H1 (cell line): Measurements from ENCODE around the gene SLC12A5. TPM values are rescaled to one million over a fixed set of nuclear protein-coding genes. Genes with fewer than 3 reads are reported as not detected.
A peak's percentile ranks its signal among the peaks of the same experiment; 100 is the strongest.

Experiments
- CTCF ChIA-PET: fragments of 300-600 bp; sonication (Branson Sonifier 250); formaldehyde crosslinking; loops from one replicate; lab custom pipeline; 2021; ENCODE audit not compliant: partially characterized antibody; lab: Charles Lee
- POLR2A ChIA-PET: fragments of 300-600 bp; sonication (Branson Sonifier 250); formaldehyde crosslinking; loops from one replicate; lab custom pipeline; 2021; ENCODE audit warnings: inconsistent platforms; ENCODE audit not compliant: partially characterized antibody; lab: Charles Lee
- DNase-seq, 2 experiments: peaks; one replicate each; pipeline versions ENCODE4 v3.0.0 to v3.0.0-alpha.2; 2010 to 2022; ENCODE audit warnings: low spot score in 2 of 2, low read depth in 1 of 2, mixed read lengths in 1 of 2
- FAIRE-seq: peaks from 2 replicates; lab custom pipeline; 2011; peaks lifted over from hg19 to GRCh38; lab: Jason Lieb, UNC
- H2AFZ ChIP-seq: 2 replicates; pipeline ENCODE4 v1.8.1; 2012; ENCODE audit warnings: low read length, inconsistent platforms
- H2AK5ac ChIP-seq: 2 replicates; pipeline ENCODE4 v1.6.1; 2013; ENCODE audit warnings: low read depth, low read length
- H2BK120ac ChIP-seq: replicated peaks from 2 replicates; pipeline ENCODE3; 2013; ENCODE audit warnings: low read depth, low read length, inconsistent platforms
- H2BK12ac ChIP-seq: 2 replicates; pipeline ENCODE4 v1.6.1; 2013; ENCODE audit warnings: low read depth, low read length
- H2BK15ac ChIP-seq: 2 replicates; pipeline ENCODE4 v1.6.1; 2013; ENCODE audit warnings: low read length
- H2BK20ac ChIP-seq: 2 replicates; pipeline ENCODE4 v1.6.1; 2013; ENCODE audit warnings: low read length
- H2BK5ac ChIP-seq: 2 replicates; pipeline ENCODE4 v1.6.1; 2013; ENCODE audit warnings: low read depth, low read length
- H3K14ac ChIP-seq: 2 replicates; pipeline ENCODE4 v1.6.1; 2013; ENCODE audit warnings: inconsistent platforms; ENCODE audit not compliant: insufficient read length
- H3K18ac ChIP-seq: 2 replicates; pipeline ENCODE4 v1.6.1; 2013; ENCODE audit warnings: low read length; ENCODE audit errors: extremely low read depth
- H3K23ac ChIP-seq: 2 replicates; pipeline ENCODE4 v1.6.1; 2013; ENCODE audit warnings: inconsistent platforms; ENCODE audit not compliant: insufficient read length
- H3K23me2 ChIP-seq: 2 replicates; pipeline ENCODE4 v1.6.1; 2013; ENCODE audit warnings: low read depth, low read length
- H3K27ac ChIP-seq: 2 replicates; pipeline ENCODE4 v1.6.1; 2011; ENCODE audit warnings: low read depth, low read length, inconsistent platforms
- H3K27me3 ChIP-seq, 4 experiments: replicated peaks in 1 of 4; 1 replicate in 1 of 4; 2 replicates in 3 of 4; pipeline versions ENCODE4 v1.6.1 to v1.8.1; 2011 to 2013; ENCODE audit warnings: low read length in 3 of 4, mild to moderate bottlenecking in 3 of 4, inconsistent platforms in 2 of 4, mixed read lengths in 2 of 4, moderate library complexity in 1 of 4; ENCODE audit not compliant: control insufficient read depth in 3 of 4, insufficient read depth in 3 of 4; ENCODE audit errors: extremely low read depth in 1 of 4
- H3K36me3 ChIP-seq, 4 experiments: 2 replicates each; pipeline versions ENCODE4 v1.6.1 to v1.8.1; 2011 to 2013; ENCODE audit warnings: mild to moderate bottlenecking in 4 of 4, low read length in 3 of 4, moderate library complexity in 2 of 4, control low read depth in 1 of 4, inconsistent platforms in 1 of 4; ENCODE audit not compliant: insufficient read depth in 4 of 4, control insufficient read depth in 2 of 4
- H3K4ac ChIP-seq: replicated peaks from 2 replicates; pipeline ENCODE3; 2013; ENCODE audit warnings: low read length, low read depth, mixed read lengths, inconsistent platforms; ENCODE audit not compliant: insufficient read length
- H3K4me1 ChIP-seq, 4 experiments: replicated peaks in 1 of 4; 1 replicate in 1 of 4; 2 replicates in 3 of 4; pipeline versions ENCODE4 v1.6.1 to v1.8.1; 2011 to 2013; ENCODE audit warnings: low read length in 3 of 4, inconsistent platforms in 2 of 4, mixed read lengths in 1 of 4; ENCODE audit not compliant: insufficient read depth in 4 of 4, control insufficient read depth in 3 of 4
- H3K4me2 ChIP-seq, 2 experiments: 2 replicates each; pipeline versions ENCODE4 v1.6.1 to v1.8.1; 2011 to 2013; ENCODE audit warnings: low read depth in 2 of 2, low read length in 2 of 2, control low read depth in 1 of 2, inconsistent platforms in 1 of 2, mild to moderate bottlenecking in 1 of 2; ENCODE audit not compliant: insufficient read depth in 1 of 2
- H3K4me3 ChIP-seq, 4 experiments: fragments of 200-600, 300-600 bp in 1 of 4; sonication (generic), shearing (Covaris generic), sonication (Bioruptor Twin) in 1 of 4; 2 replicates each; pipeline versions ENCODE4 v1.5.1 to v1.8.1; 2011 to 2016; ENCODE audit warnings: low read length in 4 of 4, low read depth in 3 of 4, control low read depth in 2 of 4, inconsistent platforms in 2 of 4, mild to moderate bottlenecking in 2 of 4, mixed read lengths in 1 of 4, moderate library complexity in 1 of 4; ENCODE audit not compliant: insufficient read depth in 2 of 4; ENCODE audit errors: extremely low read depth in 1 of 4
- H3K56ac ChIP-seq: replicated peaks from 2 replicates; pipeline ENCODE3; 2013; ENCODE audit warnings: low read depth, mild to moderate bottlenecking, mixed read lengths, low read length, inconsistent platforms; ENCODE audit not compliant: insufficient read length
- H3K79me1 ChIP-seq: 2 replicates; pipeline ENCODE4 v1.6.1; 2013; ENCODE audit warnings: low read depth, low read length, control low read depth
- H3K79me2 ChIP-seq, 2 experiments: 2 replicates each; pipeline versions ENCODE4 v1.6.1 to v1.8.1; 2012 to 2013; ENCODE audit warnings: low read length in 2 of 2, mild to moderate bottlenecking in 2 of 2, inconsistent platforms in 1 of 2; ENCODE audit not compliant: insufficient read depth in 2 of 2, control insufficient read depth in 1 of 2
- H3K9ac ChIP-seq, 4 experiments: replicated peaks in 1 of 4; 1 replicate in 1 of 4; 2 replicates in 3 of 4; pipeline versions ENCODE4 v1.6.1 to v1.8.1; 2011 to 2013; ENCODE audit warnings: low read depth in 3 of 4, low read length in 3 of 4, control low read depth in 2 of 4, mild to moderate bottlenecking in 2 of 4, moderate library complexity in 2 of 4, inconsistent platforms in 1 of 4; ENCODE audit errors: extremely low read depth in 1 of 4
- H3K9me3 ChIP-seq, 2 experiments: 2 replicates each; pipeline versions ENCODE4 v1.6.1 to v1.8.1; 2012 to 2013; ENCODE audit warnings: mild to moderate bottlenecking in 2 of 2, moderate library complexity in 2 of 2, control low read depth in 1 of 2, inconsistent platforms in 1 of 2, low read depth in 1 of 2, low read length in 1 of 2, mixed read lengths in 1 of 2; ENCODE audit not compliant: insufficient read depth in 2 of 2
- H4K20me1 ChIP-seq, 2 experiments: replicated peaks in 1 of 2; 2 replicates each; pipeline versions ENCODE3 to v1.8.1; 2011 to 2013; ENCODE audit warnings: inconsistent platforms in 2 of 2, low read length in 2 of 2, mild to moderate bottlenecking in 1 of 2; ENCODE audit not compliant: insufficient read depth in 2 of 2, control insufficient read depth in 1 of 2
- H4K5ac ChIP-seq: 2 replicates; pipeline ENCODE4 v1.6.1; 2013; ENCODE audit warnings: low read length, low read depth, mixed read lengths, inconsistent platforms; ENCODE audit not compliant: insufficient read length
- H4K8ac ChIP-seq: 2 replicates; pipeline ENCODE4 v1.8.0; 2013; ENCODE audit warnings: mild to moderate bottlenecking, moderate library complexity, low read length, inconsistent platforms; ENCODE audit not compliant: insufficient read depth; ENCODE audit errors: extremely low read depth
- H4K91ac ChIP-seq: replicated peaks from 2 replicates; pipeline ENCODE3; 2013; ENCODE audit warnings: low read length, mixed read lengths, inconsistent platforms; ENCODE audit not compliant: insufficient read length
- GABPA ChIP-seq: IDR thresholded peaks from 2 replicates; pipeline ENCODE4 v1.6.1; 2011; ENCODE audit warnings: mild to moderate bottlenecking, low read length, moderate library complexity, borderline replicate concordance; ENCODE audit not compliant: insufficient read depth
- SP1 ChIP-seq: IDR thresholded peaks from 2 replicates; pipeline ENCODE4 v1.6.1; 2011; ENCODE audit warnings: low read depth, low read length
- WGBS, 2 experiments: shearing (Covaris generic) in 1 of 2; methylation state at CpG; one replicate each; pipeline versions ENCODE4 v1.1.6 to v1.1.7; 2013 to 2015; ENCODE audit warnings: low lambda C conversion rate in 2 of 2, mixed read lengths in 2 of 2, inconsistent platforms in 1 of 2, low coverage in 1 of 2, missing lambda C conversion rate in 1 of 2; ENCODE audit not compliant: insufficient replicate concordance in 2 of 2, insufficient coverage in 1 of 2, insufficient read length in 1 of 2; ENCODE audit errors: extremely low coverage in 1 of 2, missing lambda C conversion rate in 1 of 2; 5-methylcytosine and 5-hydroxymethylcytosine counted together
- polyA plus RNA-seq, 7 experiments: library from polyadenylated mRNA; depleted of rRNA in 3 of 7; stranded (reverse) in 5 of 7; unstranded in 2 of 7; fragments of >200 nt in 5 of 7; fragments of 200-250 nt in 2 of 7; gene quantifications; 1 replicate in 5 of 7; 2 replicates in 1 of 7; 4 replicates in 1 of 7; pipeline versions ENCODE4 v1.2.1 to v1.2.3, GENCODE V29; 2011 to 2013; ENCODE audit warnings: missing spikeins in 2 of 7, mixed read lengths in 2 of 7
- total RNA-seq: library from RNA; stranded (reverse); fragmentation: NEBNext Ultra II Directional; extraction: Animal tissue kit (Norgen Biotek cat#: 25700); gene quantifications from 2 replicates; pipeline ENCODE4 v1.2.1, GENCODE V29; 2021

Gene SLC12A5
- total and polyA plus RNA-seq, 2 of the 8 experiments (the other 6 are each of a cell fraction or from before 2014, with no cell fraction given): 1.9 to 7.3 TPM

DNA sequence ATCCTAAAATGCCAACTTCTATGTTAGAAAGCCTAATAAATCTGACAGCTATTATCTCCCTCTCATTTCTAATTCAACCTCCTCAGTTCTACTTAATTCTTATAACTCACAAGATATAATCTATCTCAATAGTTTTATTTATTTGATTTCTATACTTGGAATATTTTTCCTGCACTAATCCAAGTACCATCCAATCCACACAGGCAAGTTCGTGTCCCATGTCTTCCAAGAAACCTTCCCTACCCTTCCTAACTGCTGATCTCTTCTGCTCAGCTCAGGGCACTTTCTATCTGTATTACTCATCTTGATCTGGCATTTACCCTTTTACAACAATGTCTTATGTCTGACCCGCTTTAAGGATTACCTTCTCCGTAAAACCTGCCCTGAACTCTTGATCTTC, 42.6 kb downstream of the SLC12A5 start:
- peak overlapping the region; percentile 40 for H2BK120ac ChIP-seq
- 0 out of 2 replicates have a peak overlapping the region, but pooled peaks have one; percentile 48 for H2BK20ac ChIP-seq
- H3K18ac ChIP-seq: no peak overlapping the region
- no peaks in the 10 kb centered on the region for H3K27me3 ChIP-seq
- no peak overlapping the region; the same call in 1 of the 2 replicates for H2AK5ac ChIP-seq
- H3K56ac ChIP-seq: no peak overlapping the region
- no peaks in the 10 kb centered on the region; the same call in 1 of the 2 replicates for H3K23me2 ChIP-seq
- H3K9ac ChIP-seq: no peak overlapping the region
- no peak overlapping the region for H3K27ac ChIP-seq
- H3K9me3 ChIP-seq: no peaks in the 10 kb centered on the region
- DNase-seq: no peak
- no peak overlapping the region for H2AFZ ChIP-seq
- no peak for FAIRE-seq
- peaks cover 0 to 11% of the 10 kb centered on the region in 2 experiments; a peak in 1 of 4 replicates for H3K79me2 ChIP-seq
- no peaks in the 10 kb centered on the region; the same call in 1 of the 2 replicates for H3K79me1 ChIP-seq
- H2BK12ac ChIP-seq: no peak overlapping the region
- H2BK15ac ChIP-seq: no peak overlapping the region
- H4K20me1 ChIP-seq: peaks cover 3 to 8% of the 10 kb centered on the region in 2 experiments
- no peak overlapping the region for H3K4ac ChIP-seq
- no peak overlapping the region for H3K4me2 ChIP-seq
- H3K14ac ChIP-seq: no peak overlapping the region
- H4K8ac ChIP-seq: no peak overlapping the region
- H2BK5ac ChIP-seq: 0 out of 2 replicates have a peak overlapping the region, but pooled peaks have one; percentile 28
- H3K4me1 ChIP-seq: peaks cover 7 to 14% (median 7%) of the 10 kb centered on the region in 4 experiments; a peak in 5 of 7 replicates
- H3K23ac ChIP-seq: no peak overlapping the region
- H4K5ac ChIP-seq: no peak overlapping the region
- ChIA-PET POLR2A (interaction anchor here (0.7 to 1.4 kb wide), 3 partner anchors 16 to 496 kb away, joined by 3 read pairs; no protein-coding TSS in a partner anchor), CTCF (interaction anchor here (3.5 kb wide), 1 partner anchor 14 kb away, joined by 11 read pairs; no protein-coding TSS in a partner anchor)
- H3K36me3 ChIP-seq: peaks cover 3 to 37% (median 22%) of the 10 kb centered on the region in 4 experiments; a peak in 7 of 8 replicates
- no peak overlapping the region for H4K91ac ChIP-seq
- TF ChIP-seq SP1 (peak; percentile 26; the same call in 1 of the 2 replicates), GABPA (no peak)
- 85% methylated on average over 3 of the region's 3 CpGs; no CpG with 5 or more reads in 1 of the 2 experiments for WGBS, 2 experiments
- no peak overlapping the region for H3K4me3 ChIP-seq
